GM18505 (cell line): ENCODE data around the gene KRT80.

Experiments
- ATAC-seq: cut with Tn5 transposase; IDR thresholded peaks from one replicate; pipeline ENCODE4 v1.9.1; 2021; ENCODE audit not compliant: unreplicated experiment
- POLR2A ChIP-seq: IDR thresholded peaks from 4 replicates; pipeline ENCODE4 v1.6.1; 2011; ENCODE audit warnings: borderline replicate concordance; ENCODE audit not compliant: insufficient read depth, insufficient read length; ENCODE audit errors: extremely low read depth

KRT80 gene

DNA sequence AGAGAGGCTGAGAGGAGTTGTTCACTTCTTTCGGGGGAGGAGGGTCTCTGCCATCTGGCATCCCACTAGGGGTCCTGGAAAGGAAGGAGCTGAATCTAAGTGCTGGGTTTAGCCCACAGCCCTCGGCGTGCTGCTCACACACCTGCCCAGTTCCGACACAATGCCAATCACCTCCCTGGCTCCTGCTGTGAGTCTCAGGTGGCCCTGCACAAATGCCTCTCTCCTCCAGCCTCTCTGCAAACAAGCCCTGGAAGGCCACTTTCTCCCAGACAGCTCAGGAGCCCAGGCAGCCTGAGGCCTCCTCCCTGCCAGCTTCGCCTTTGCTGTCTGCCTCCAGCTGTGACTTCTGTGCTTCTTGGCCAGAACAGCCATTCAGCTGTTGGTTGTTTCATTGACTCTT, 61.1 kb downstream of the KRT80 start:
- ATAC-seq, result no peak
- no peak for TF ChIP-seq POLR2A

DNA sequence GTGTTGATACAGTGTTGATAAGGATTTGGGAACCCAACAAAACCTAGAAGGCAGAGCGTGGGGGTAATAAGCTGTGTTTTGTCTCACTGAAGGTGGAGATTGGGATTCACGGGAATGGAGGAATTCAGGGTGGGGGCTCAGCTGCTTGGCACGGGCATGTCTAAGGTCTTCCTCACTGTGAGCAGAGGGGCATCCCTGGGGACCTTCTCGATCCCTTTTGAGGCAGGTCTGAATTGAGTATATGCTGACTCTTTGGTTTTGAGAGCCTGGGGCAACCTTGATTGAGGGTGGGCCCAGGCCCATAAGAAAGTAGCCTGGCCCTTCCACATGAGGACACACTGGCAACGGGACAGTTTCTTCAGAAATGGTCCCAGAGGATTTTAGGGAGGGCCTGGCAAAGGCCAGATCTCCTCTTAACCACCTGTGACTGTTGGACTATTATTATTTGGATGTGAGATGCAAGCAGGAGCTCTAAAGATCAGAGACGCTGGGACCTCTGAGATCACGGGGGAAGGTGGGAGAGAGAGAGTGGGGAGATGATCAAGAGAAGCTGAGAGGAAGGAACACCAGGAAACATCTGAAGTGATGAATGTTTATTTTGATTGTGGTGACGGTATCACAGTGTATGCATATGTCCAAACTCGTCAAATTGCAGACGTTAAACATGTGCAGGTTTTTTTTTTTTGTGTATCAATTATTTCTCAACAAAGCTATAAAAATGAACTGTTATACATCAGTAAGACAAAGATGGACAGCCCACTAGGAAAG, 63.9 kb downstream of the KRT80 start:
- TF ChIP-seq POLR2A, result no peak
- ATAC-seq, result no peak

DNA sequence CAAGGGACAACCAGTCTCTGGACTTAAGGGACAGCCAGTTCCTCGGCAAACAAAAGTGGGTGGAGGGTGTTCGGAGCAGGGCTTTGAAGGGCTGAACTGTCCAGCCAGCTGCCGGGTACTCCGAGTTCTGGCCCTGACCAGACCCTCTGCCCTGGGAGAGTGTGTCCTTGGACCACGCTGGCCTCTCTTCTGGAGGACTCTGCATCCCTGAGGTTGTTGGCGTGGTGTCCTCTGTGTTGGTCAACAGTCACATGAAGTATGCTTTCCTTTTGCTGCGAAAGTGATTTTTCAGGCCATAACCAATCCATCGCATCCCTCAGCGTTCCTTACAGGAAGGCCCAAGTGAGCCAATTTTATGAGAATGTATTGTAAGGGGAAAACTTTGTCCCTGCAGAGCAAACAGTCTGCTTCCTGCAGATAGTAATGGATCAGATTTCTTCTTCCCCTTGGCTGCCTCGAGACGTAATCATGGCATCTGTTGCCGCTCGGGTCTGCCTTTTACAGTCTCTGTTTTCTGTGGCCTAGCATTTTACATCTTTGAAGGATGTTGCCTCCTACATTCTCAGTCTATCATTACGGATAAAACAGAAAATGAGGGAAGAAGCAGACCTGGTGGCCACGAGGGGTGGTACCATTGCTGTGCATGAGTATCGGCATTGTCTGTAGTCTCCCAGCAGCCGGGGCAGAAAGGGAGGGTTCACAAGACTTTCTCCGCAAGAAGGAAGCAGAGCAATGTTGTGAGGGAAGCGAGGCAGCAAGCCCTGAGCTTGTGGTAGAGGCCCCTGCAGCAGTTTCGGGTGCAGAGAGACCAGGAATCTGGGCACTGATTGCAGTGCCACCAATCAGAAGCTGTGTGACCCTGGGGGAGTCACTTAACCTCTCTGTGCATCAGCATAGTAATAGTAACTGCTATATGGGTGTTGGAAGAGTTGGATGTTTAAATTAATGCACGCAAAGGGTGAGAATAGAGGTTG, 64.9 kb downstream of the KRT80 start:
- no peak for TF ChIP-seq POLR2A
- ATAC-seq, result no peak

DNA sequence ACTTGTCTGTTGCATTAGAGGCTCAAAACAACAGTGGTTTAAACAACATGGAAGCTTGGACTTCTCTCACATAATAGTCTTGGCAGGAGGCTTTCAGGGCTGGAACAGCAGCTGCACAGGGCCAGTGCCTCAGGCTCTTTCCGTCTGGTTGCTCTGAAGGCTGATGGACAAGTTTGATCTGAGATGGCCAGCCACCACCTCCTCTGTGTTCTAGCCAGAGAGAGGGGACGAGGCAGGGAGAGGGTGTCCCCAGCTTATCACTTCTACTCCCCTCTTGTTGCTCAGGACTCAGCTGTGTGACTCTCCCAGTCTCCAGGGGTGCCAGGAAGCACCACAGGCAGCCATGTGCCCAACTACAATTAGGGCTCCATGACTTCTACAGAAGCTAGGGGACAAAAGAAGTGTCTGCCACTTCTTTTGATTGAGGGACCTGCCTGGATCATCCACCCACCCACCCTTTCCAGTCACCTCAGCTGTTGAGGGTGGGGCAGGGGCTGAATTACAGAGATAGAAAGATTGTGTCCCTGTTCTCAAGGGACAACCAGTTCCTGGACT, 65.7 kb downstream of the KRT80 start:
- no peak for TF ChIP-seq POLR2A
- no peak for ATAC-seq

DNA sequence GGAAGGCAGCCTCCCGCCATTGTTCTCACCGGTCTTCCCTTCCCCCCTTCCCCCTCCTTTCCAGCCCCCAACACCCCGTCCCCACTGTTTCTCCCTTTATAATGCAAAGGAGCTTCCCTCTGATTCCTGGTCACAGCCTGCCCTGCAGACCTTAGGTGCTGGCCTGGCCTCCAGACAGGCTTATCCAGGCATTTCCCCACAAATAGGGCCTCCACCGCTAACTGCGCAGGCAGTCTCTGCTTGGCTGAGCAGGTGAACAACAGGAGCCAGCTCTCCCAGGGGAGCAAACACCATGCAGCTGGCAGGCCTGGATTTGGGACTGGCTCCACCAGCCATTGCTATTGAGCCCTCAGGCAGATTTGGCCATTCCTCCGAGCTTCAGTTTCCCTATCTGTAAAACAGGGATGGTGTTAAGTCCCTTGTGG, 66.3 kb downstream of the KRT80 start:
- no peak for TF ChIP-seq POLR2A
- ATAC-seq, result no peak

DNA sequence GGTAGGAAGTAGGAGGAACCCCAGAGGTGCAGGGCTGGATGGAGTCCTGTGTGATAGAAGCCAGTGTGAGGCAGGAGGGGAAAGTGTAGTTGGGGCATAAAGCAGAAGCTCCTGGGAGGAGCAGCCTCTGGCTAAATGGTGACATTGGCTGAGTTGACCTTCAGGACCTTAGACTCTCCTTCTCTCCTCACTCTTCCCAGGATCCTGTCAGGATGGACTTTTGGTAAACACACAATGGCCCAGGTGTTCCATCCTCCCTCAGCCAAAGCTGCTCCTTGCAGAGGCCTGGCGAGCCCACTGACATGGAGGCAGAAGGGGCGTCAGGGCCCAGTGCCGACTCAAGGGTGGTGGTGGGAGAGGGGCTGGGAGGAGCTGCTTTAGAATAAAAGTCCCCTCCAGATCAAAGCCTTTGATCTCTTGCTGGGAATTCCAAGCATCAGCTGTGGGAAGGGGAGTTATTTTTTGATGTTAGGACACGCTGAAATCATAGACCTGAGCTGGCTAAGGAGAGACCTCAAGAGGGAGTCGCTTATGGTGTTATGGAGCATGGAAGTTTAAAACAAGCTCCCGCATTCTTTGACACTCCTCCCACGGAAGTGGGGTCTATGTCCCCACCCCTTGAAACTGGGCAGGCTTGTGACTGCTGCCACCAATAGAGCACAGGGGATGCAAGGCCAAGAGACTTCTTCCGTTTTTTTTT, 68.2 kb downstream of the KRT80 start:
- no peak for TF ChIP-seq POLR2A
- ATAC-seq, result no peak

DNA sequence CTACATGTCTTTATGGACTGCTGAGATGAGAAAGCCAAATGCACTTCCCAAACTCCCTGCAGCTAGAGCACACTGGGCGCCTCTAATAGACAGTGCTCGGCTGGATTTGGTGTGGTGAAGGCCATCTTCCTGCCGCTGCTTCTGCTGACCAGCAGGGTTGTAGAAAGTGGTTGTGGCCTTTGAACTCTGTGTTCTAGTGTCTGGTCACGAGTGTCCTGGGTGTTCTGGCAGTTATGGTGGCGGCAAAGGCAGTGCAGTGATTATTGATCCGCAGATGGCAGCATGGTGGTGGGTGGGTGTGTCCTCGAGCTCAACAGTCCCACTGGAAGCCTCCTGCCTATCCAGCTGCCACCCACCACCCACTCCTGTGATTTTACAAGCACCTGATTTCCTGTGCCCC, 68.9 kb downstream of the KRT80 start:
- no peak for ATAC-seq
- TF ChIP-seq POLR2A, result no peak

DNA sequence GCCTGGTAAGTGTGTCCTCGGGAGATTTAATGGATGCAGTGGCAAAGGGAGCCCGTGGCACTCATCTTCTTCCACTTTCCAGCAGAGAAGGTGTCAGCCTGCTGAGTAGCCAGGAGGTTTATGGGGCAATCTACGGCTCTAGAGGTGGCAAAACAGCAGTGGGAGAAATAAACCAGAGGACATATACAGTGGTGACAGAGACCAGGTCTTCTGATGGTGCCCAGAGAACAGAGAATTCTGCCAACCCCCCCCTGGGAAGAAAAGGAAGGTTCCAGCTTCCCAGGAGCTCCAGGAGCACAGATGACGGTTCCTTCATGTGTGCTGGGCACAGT, 69.3 kb downstream of the KRT80 start:
- TF ChIP-seq POLR2A, result no peak
- ATAC-seq, result no peak

DNA sequence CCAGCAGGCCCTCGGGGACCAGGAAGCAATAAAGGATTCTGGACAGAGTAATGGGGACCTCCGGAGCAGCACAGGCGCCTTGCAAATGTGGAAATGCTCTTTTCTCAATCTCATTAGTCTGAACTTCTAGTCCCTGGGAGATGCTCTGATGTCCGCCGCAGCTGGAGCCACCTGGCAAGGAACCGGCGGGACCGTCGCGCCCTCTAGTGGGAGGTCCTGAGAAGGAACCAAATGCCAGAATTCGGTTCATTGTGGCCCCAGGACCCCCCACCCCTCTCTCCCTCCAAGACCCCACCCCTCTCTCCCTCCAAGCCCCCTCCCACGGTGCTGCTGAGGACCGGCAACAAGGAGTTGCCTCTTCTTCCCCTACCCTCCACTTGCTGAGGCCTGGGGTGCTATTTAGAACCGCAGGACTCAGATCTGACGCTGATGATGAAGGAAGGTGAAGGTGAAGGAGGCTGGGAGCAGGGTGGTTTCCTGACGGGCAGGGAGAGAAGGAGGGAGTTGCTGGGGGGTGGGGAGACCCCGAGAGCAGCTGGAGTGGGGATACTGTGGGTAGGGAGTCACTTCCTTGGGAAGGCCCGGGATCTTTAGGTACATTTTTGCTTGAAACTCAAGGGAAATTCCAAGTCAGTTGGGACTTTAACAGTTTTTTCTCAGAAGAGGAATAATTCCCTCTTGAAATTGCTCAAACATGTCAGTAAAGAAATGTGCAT, 69.8 kb downstream of the KRT80 start:
- no peak for ATAC-seq
- TF ChIP-seq POLR2A, result no peak

DNA sequence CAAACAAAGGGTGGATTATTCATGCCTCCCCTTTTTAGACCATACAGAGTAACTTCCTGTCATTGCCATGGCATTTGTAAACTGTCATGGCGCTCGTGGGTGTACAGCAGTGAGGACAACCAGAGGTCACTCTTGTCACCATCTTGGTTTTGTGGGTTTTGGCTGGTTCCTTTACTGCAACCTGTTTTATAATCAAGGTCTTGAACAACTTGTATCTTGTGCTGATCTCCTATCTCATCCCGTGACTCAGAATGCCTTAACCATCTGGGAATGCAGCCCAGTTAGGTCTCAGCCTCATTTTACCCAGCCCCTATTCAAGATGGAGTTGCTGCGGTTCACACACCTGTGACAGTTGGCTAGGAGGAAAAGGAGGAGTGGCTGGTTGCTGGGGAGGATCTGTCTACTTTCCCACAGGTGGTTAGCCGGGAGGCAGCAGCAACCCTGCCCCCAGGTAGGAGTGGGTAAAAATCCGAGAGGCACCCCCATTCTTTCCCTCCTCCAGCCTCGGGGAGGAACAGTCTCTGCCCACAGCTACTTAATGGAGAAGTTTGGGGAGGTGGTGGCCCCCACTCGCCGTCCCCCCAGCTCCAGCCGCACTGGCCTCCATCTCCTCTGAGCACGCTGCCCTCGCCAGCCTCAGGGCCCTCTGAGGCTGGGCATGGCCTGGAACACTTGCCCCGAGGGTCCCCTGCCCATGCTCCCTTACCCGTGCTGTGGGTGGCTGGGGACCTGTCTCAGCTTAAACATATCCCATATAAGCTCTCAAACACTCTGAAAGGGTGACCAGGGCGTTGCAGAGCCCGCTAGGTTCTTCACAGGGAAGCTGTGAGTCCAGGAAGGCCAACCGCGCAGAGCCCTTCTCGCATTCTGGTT, 70.6 kb downstream of the KRT80 start:
- no peak for TF ChIP-seq POLR2A
- no peak for ATAC-seq

DNA sequence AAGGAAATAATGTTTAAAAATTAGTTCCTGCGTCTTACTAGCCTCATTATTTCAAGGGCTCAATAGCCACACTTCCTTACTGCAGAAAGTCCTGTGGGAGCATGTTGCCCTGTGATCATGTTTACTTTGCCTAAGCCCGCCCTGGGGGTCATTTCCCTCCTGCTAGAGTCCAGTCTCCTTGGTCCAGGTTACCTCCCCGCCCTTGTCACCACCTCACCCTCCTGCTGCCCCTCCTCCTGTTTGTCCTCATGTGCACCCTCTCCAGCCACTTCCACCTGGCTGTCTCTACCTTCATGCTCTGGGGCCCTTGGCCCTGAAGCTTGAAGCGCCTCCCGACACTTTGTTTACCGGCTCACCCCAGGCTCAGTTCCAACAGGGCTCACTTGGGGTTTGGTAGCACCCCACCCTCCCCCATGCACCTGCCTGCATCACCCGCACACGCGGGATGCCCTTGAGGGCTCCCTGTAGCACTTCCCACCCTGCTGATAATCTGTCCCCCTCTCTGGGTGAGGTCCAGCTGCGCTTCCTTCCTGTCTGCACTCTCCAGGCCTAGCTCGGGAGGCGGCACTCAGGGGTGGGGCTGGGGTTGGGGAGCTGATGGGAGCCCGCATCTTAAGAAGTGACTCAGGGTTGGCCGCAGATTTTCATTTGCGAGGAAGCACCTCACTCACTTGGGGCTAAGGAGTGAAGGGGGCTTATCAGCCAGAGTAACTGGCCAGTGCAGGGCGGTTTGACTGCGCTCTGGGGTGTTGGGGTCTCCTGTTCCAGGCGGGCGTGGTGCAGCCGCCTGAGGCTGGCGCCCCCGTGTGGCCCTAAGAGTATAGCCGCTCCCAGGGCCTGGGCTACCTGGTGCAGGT, 72.2 kb downstream of the KRT80 start:
- ATAC-seq, result no peak
- TF ChIP-seq POLR2A, result no peak
